Measurements from ENCODE around the gene PIEZO2.

The PIEZO2 gene

DNA sequence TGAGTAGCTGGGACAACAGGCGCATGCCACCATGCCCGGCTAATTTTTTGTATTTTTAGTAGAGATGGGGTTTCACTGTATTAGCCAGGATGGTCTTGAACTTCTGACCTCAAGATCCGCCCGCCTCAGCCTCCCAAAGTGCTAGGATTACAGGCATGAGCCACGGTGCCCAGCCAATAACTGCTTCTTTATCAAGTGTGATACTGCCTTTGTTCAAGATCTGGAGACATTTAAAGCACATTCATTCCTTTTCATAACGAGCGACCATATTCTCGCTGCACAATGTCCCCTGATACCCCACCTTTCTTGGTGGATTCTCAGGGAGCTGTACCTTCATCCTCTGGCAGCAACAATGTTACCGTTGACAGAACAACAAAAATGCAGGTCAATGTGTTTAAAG is 75.4 kb downstream of the PIEZO2 start:
- H3K4me3 ChIP-seq (ENCODE audit: low read length), result no peak overlapping the region
- TF ChIP-seq, protein P1, sequence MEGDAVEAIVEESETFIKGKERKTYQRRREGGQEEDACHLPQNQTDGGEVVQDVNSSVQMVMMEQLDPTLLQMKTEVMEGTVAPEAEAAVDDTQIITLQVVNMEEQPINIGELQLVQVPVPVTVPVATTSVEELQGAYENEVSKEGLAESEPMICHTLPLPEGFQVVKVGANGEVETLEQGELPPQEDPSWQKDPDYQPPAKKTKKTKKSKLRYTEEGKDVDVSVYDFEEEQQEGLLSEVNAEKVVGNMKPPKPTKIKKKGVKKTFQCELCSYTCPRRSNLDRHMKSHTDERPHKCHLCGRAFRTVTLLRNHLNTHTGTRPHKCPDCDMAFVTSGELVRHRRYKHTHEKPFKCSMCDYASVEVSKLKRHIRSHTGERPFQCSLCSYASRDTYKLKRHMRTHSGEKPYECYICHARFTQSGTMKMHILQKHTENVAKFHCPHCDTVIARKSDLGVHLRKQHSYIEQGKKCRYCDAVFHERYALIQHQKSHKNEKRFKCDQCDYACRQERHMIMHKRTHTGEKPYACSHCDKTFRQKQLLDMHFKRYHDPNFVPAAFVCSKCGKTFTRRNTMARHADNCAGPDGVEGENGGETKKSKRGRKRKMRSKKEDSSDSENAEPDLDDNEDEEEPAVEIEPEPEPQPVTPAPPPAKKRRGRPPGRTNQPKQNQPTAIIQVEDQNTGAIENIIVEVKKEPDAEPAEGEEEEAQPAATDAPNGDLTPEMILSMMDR (IDR thresholded peaks at IDR 0.05; ENCODE audit: insufficient read depth, low read depth, low read length, missing control alignments), result no peak
- no peak for DNase-seq (ENCODE audit: low read depth)

- no peak for DNase-seq (ENCODE audit: low read depth)
- TF ChIP-seq, protein P1 (IDR thresholded peaks at IDR 0.05; ENCODE audit: insufficient read depth, low read depth, low read length, missing control alignments), result no peak
- H3K4me3 ChIP-seq (ENCODE audit: low read length), result no peak overlapping the region
Observed at GRCh38 chr18:11072632-11073031, 76.7 kb downstream of the PIEZO2 start.

GRCh38 chr18:11071300-11071699 is 78.1 kb downstream of the PIEZO2 start:
- no peak overlapping the region for H3K4me3 ChIP-seq (ENCODE audit: low read length)
- TF ChIP-seq, protein P1 (IDR thresholded peaks at IDR 0.05; ENCODE audit: insufficient read depth, low read depth, low read length, missing control alignments), result no peak
- DNase-seq (ENCODE audit: low read depth), result no peak

GRCh38 chr18:11070593-11070992 is 78.8 kb downstream of the PIEZO2 start:
- H3K4me3 ChIP-seq (ENCODE audit: low read length), result no peak overlapping the region
- no peak for DNase-seq (ENCODE audit: low read depth)
- TF ChIP-seq, protein P1 (IDR thresholded peaks at IDR 0.05; ENCODE audit: insufficient read depth, low read depth, low read length, missing control alignments), result no peak

DNA sequence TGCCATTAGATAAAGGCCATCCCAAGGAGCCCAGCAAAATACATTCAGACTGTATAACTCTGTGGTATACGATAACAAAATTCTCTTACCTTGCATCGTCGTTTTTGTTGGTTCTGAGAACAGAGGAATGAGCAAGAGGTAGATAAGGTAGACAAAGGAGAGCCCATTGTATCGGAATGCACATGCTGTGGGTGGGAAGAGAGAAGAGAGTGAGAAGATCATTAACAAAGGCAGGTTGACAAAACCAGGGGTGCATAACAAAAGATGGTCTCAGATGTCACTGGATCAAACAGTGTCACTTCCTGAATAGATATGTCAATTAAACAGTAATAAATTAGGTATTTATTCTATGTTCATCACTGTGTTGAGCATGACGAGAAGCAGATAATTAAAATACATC is 83.3 kb downstream of the PIEZO2 start:
- TF ChIP-seq, protein P1 (IDR thresholded peaks at IDR 0.05; ENCODE audit: insufficient read depth, low read depth, low read length, missing control alignments), result no peak
- no peak for DNase-seq (ENCODE audit: low read depth)
- H3K4me3 ChIP-seq (ENCODE audit: low read length), result no peak overlapping the region

DNA sequence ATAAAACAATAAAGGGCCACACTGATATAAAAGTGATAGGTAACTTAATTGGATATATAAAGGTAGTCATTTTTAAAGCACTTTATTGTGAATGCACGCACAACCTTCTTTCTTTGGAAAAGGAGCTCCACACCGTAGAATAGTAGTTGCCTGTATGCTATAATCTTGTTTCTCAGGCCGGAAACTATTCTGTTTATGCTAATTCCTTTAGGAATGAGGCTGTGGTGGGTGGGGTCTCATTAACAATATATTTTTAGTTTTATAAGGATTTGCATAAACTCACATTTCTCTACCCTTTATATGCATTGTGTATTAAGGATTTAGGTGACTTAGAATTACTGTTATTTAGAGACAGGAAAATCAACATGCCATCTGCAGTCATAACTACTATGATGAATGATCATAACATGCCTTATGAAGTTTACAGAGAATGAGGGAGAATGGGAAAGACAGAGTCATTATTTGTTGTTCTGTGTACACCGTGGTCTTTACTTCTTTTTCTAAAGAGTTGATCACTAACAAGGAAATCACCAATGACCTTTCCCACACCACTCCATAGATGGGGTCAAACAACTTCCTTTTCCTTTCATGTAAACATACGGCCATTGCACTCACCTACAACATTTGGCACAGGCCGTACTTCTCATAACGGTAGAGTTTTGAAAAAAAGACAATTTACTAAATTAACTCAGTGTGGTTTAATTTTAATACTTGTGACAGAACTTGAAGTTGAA is 84.5 kb downstream of the PIEZO2 start:
- no peak overlapping the region for H3K4me3 ChIP-seq (ENCODE audit: low read length)
- no peak for DNase-seq (ENCODE audit: low read depth)
- TF ChIP-seq, protein P1 (IDR thresholded peaks at IDR 0.05; ENCODE audit: insufficient read depth, low read depth, low read length, missing control alignments), result no peak

DNA sequence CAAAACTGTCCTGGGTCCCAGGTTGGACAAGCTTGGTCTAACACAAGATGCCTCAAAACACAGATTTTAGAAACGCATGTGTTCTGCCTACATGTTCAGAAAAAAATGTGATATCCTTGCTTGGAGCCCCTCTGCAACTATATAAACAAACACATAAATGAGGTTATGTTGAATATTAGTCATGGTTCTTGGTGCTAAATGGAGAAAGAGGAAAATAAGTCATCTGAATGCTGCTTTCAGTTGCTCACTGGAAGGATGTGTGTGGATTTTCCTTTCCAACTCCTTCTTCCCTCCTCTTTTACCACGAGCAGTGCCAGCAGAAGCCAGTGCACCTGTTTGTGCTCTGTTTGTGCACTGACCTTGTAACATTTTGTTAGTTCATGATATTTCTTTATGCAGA is 85.3 kb downstream of the PIEZO2 start:
- DNase-seq (ENCODE audit: low read depth), result no peak
- H3K4me3 ChIP-seq (ENCODE audit: low read length), result no peak overlapping the region
- TF ChIP-seq, protein P1 (IDR thresholded peaks at IDR 0.05; ENCODE audit: insufficient read depth, low read depth, low read length, missing control alignments), result no peak
